GM21529 (cell line): ENCODE data around the gene GALK1.
A peak's percentile ranks its signal among the peaks of the same experiment; 100 is the strongest.
"Not testable (repeated sequence)": the region's sequence is repeated elsewhere in the genome, so short reads cannot be mapped to it uniquely, and the experiment has no call there.

ENCODE experiments used
- ATAC-seq: cut with Tn5 transposase; IDR thresholded peaks from one replicate; pipeline ENCODE4 v1.9.1; 2021; ENCODE audit not compliant: unreplicated experiment

GALK1 gene

GRCh38 chr17:75764711-75765421 is at the start of gene GALK1:
TSS of gene GALK1 (minus strand) at chr17:75765192. CDS start at chr17:75765136, 56 bp downstream.
- ATAC-seq = peak; percentile 83

GRCh38 chr17:75814021-75814395 is 49.0 kb upstream of the GALK1 start:
- no peak for ATAC-seq

- no peak for ATAC-seq
Measured at GRCh38 chr17:75813081-75814020, 48.4 kb upstream of the GALK1 start.

GRCh38 chr17:75812096-75813013 is 47.4 kb upstream of the GALK1 start:
- no peak for ATAC-seq

GRCh38 chr17:75811174-75811573 is 46.2 kb upstream of the GALK1 start:
- no peak for ATAC-seq

GRCh38 chr17:75810756-75811155 is 45.8 kb upstream of the GALK1 start:
- ATAC-seq = not testable (repeated sequence)

GRCh38 chr17:75810216-75810615 is 45.2 kb upstream of the GALK1 start:
- no peak for ATAC-seq

GRCh38 chr17:75809631-75810111 is 44.7 kb upstream of the GALK1 start:
- no peak for ATAC-seq

GRCh38 chr17:75808905-75809621 is 44.1 kb upstream of the GALK1 start:
- peak; percentile 79 for ATAC-seq

- no peak for ATAC-seq
Measured at GRCh38 chr17:75808549-75808904, 43.5 kb upstream of the GALK1 start.

GRCh38 chr17:75807861-75808260 is 42.9 kb upstream of the GALK1 start:
- no peak for ATAC-seq

- no peak for ATAC-seq
Measured at GRCh38 chr17:75806822-75807500, 42.0 kb upstream of the GALK1 start.

GRCh38 chr17:75803883-75804282 is 38.9 kb upstream of the GALK1 start:
- no peak for ATAC-seq

- ATAC-seq = no peak
Measured at GRCh38 chr17:75799402-75799801, 34.4 kb upstream of the GALK1 start.

GRCh38 chr17:75795820-75796607 is 31.0 kb upstream of the GALK1 start:
- no peak for ATAC-seq

GRCh38 chr17:75793460-75793859 is 28.5 kb upstream of the GALK1 start:
- ATAC-seq = no peak

- no peak for ATAC-seq
Measured at GRCh38 chr17:75791254-75791653, 26.3 kb upstream of the GALK1 start.

GRCh38 chr17:75785016-75785890 is 20.3 kb upstream of the GALK1 start:
- ATAC-seq = peak; percentile 40
